WTC11 (cell line): ENCODE results near the gene UBR2.

Experiments
- ATF3 ChIP-seq: sonication (generic); formaldehyde crosslinking; conservative IDR thresholded peaks from 2 replicates; pipeline ENCODE4 v1.8.1; 2022; ENCODE audit warnings: mild to moderate bottlenecking, missing genetic modification reagents
- CTCF ChIP-seq: fragments of 200-600 bp; IDR thresholded peaks from 2 replicates; pipeline ENCODE4 v1.8.0; 2022; ENCODE audit warnings: antibody characterized with exemption
- E2F4 ChIP-seq: sonication (generic); formaldehyde crosslinking; IDR thresholded peaks from 2 replicates; pipeline ENCODE4 v1.8.1; 2022; ENCODE audit warnings: low read depth, mild to moderate bottlenecking, moderate library complexity, missing genetic modification reagents, borderline replicate concordance
- JUN ChIP-seq: sonication (generic); formaldehyde crosslinking; IDR thresholded peaks from 2 replicates; pipeline ENCODE4 v1.8.0; 2023; ENCODE audit warnings: mild to moderate bottlenecking, missing genetic modification reagents
- MAX ChIP-seq: sonication (generic); formaldehyde crosslinking; IDR thresholded peaks from 2 replicates; pipeline ENCODE4 v1.8.0; 2022; ENCODE audit warnings: mild to moderate bottlenecking, missing genetic modification reagents
- NR3C1 ChIP-seq: sonication (generic); formaldehyde crosslinking; conservative IDR thresholded peaks from 2 replicates; pipeline ENCODE4 v1.8.1; 2023; ENCODE audit warnings: low read depth, mild to moderate bottlenecking, missing genetic modification reagents
- USF1 ChIP-seq: sonication (generic); formaldehyde crosslinking; IDR thresholded peaks from 2 replicates; pipeline ENCODE4 v1.8.0; 2022; ENCODE audit warnings: mild to moderate bottlenecking, missing genetic modification reagents
- ZNF512 ChIP-seq: sonication (generic); formaldehyde crosslinking; IDR thresholded peaks from 2 replicates; pipeline ENCODE4 v1.8.1; 2022; ENCODE audit warnings: missing genetic modification reagents, borderline replicate concordance

- TF ChIP-seq ZNF512: no peak
- no peak for TF ChIP-seq ATF3 (CRISPR knock-in tag)
- no peak for TF ChIP-seq CTCF
- TF ChIP-seq USF1 (CRISPR knock-in tag): no peak
- TF ChIP-seq JUN (CRISPR knock-in tag): no peak
- TF ChIP-seq E2F4 (CRISPR knock-in tag): no peak
- TF ChIP-seq MAX (CRISPR knock-in tag): no peak
- no peak for TF ChIP-seq NR3C1 (CRISPR knock-in tag)
Measured at GRCh38 chr6:42729731-42730130, 165.9 kb downstream of the UBR2 start.
